ENCODE data around the gene POLD4.
A peak's percentile ranks its signal among the peaks of the same experiment; 100 is the strongest.

POLD4 gene

DNA sequence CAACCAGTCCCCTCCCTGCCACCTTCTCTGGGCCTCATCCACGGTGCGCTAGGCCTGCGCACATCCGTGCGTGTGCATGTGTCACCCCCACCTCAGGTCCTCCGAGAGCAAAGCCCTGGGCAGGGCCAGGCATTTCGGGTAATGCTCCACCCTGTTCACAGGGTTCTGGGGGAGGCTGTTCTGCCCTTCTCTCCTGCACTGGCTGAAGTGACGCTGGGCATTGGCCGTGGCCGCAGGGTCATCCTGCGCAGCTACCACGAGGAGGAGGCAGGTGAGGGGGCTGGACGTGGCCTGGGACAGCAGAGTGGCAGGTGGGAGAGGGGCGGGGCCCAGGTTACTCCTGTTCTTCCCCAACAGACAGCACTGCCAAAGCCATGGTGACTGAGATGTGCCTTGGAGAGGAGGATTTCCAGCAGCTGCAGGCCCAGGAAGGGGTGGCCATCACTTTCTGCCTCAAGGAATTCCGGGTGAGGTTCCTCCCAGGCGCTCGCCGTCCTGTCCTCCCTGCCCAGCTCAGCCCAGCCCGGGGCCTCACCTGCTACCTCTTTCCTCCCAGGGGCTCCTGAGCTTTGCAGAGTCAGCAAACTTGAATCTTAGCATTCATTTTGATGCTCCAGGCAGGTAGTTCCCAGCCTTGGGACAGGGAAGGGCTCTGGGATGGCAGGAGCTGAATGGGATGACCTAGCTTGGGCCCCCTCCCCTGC is 42.4 kb upstream of the POLD4 start:
- DNase-seq = no peak
- TF ChIP-seq GATA1 (IDR thresholded peaks at IDR 0.05; ENCODE audit: low read depth, low read length) (no peak), POLR2A (IDR thresholded peaks at IDR 0.05; ENCODE audit: low read length) (no peak)

DNA sequence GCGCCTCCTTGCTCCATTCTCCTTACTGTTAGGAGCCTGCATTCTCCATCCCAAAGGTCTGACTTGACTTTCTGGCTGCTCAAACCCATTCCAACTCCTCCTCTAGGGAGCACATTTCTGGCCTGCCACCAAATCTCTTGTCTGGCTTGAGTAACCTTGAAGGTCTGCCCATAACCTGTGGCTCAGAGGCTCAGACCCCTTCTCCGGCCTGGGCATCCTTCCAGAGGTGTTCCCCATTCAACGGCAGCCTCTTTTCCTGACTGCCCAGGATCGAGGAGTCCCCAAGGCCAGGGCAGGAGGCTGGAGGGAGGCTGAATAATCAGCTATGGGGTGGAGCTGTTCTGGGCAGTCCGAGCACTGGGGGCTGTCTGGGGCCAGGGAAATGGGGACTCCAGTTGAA is 40.6 kb upstream of the POLD4 start:
- DNase-seq = no peak
- TF ChIP-seq GATA1 (IDR thresholded peaks at IDR 0.05; ENCODE audit: low read depth, low read length) (no peak), POLR2A (IDR thresholded peaks at IDR 0.05; ENCODE audit: low read length) (no peak)

DNA sequence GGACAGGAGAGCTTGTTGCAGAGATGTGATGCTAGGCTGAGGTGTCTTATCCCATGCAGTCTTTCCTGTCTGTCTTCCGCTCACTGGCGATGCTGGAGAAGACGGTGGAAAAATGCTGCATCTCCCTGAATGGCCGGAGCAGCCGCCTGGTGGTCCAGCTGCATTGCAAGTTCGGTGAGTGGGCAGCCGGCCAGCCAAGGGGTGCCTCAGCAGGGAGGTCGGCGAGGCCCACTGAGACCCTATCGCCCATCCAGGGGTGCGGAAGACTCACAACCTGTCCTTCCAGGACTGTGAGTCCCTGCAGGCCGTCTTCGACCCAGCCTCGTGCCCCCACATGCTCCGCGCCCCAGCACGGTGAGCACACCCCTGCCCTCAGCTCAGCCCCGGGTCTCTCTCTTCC is 40.1 kb upstream of the POLD4 start:
- TF ChIP-seq GATA1 (IDR thresholded peaks at IDR 0.05; ENCODE audit: low read depth, low read length) (no peak), POLR2A (IDR thresholded peaks at IDR 0.05; ENCODE audit: low read length) (no peak)
- DNase-seq = no peak

DNA sequence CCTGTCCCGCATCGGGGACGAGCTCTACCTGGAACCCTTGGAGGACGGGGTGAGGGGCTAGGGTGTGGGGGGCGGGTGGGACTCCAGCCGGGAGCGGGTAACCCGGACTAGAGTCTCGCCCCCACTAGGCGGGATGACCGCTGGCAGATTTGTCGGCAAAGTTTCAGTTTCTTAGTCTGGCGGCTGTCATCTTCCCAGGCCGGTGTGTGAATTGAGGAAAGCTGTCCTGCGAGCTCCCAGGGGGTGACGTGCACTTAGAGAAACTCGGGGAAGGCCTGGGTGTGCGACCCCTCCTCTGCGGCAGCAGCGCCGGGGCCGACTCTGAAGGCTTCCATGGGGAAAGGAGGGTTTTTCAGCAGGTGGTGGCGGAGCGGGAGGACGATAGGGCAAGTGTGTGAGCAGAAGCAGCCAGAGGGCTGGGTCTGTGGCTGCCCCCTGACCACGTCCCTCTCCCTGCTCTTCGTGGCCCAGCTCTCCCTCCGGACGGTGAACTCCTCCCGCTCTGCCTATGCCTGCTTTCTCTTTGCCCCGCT is 38.9 kb upstream of the POLD4 start:
- no peak for DNase-seq
- TF ChIP-seq GATA1 (IDR thresholded peaks at IDR 0.05; ENCODE audit: low read depth, low read length) (no peak), POLR2A (IDR thresholded peaks at IDR 0.05; ENCODE audit: low read length) (no peak)

DNA sequence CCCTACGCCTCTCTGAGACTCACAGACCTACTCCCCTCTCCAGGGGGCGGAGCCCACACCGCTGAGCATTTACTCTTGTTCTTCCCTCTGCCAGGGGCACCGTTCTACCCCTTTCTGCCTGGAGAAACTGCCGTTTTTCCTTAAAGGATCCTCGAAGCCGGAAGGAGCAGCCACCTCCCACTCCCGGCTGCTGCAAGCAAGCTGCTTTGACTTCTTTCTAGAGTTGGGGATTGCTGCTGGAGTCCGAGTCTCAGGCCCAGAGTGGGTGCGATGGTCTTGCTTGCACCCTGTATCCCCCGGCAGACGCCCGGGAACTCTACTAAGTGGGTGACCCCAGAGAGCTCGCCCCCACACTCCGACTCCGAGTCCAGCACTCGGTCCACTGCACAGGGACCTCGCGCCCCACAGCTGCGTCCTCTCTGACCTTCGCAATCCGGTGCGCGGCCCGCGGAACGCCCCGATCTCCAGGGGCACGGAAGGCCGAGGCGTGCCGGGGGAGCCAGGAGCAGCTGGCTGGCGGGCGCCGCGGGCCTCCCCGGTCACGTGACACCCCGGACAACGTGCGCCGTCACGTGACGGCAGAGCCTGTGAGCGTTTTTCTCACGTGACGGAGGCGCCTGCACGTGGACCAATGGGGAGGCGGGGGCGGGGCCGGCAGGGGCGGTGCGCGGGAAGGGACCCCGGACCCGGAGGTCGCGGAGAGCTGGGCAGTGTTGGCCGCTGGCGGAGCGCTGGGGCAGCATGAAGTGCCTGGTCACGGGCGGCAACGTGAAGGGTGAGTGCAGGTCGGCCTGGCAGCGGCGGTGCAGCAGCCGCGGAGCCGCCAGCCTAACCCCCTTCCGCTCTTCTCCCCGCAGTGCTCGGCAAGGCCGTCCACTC is 38.2 kb upstream of the POLD4 start, which contains the start of gene RAD9A:
Gene RAD9A, plus strand, starts transcription at position 683 of the 879 bp plus-strand sequence. Its CDS starts 59 bp downstream, at position 742.
- peak; percentile 70 for TF ChIP-seq POLR2A (IDR thresholded peaks at IDR 0.05; ENCODE audit: low read length)
- no peak for TF ChIP-seq GATA1 (IDR thresholded peaks at IDR 0.05; ENCODE audit: low read depth, low read length)
- DNase-seq = peak; percentile 97 to 98

DNA sequence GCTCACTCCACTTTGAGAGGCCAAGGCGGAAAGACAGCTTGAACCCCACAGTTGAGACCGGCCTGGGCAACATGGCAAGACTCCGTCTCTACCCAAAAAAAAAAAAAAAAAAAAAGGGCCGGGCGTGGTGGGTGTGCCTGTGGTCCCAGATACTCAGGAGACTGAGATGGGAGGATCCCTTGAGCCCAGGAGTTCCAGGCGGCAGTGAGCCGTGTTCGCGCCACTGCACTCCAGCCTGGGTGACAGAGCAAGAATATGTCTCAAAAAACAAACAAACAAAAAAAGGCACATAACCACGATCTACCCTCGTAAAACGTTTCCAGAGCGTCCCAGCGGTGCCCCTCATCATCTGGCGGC is 37.6 kb upstream of the POLD4 start:
- no peak for DNase-seq
- TF ChIP-seq POLR2A (IDR thresholded peaks at IDR 0.05; ENCODE audit: low read length) = no peak
- TF ChIP-seq GATA1 (IDR thresholded peaks at IDR 0.05; ENCODE audit: low read depth, low read length) = no peak

DNA sequence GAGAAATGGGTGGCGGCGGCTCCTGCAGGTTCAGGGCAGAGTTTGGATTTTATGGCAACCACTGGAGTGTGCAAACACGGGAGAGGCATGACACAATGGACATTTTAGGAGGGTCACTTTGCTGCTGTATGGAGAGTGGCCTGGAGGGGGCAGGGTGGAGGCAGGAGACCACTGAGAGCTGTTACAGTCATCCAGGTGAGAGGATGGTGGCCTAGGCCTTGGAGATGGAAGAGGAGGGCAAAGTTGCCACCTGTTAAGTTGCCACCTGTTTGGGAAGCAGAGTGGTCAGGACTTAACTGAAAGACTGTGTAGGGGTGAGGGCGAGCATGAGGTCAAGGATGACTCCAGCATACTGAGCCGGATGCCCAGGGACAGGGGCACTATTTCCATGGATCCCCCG is 36.1 kb upstream of the POLD4 start:
- no peak for TF ChIP-seq POLR2A (IDR thresholded peaks at IDR 0.05; ENCODE audit: low read length)
- no peak for TF ChIP-seq GATA1 (IDR thresholded peaks at IDR 0.05; ENCODE audit: low read depth, low read length)
- DNase-seq = peak; percentile 55 to 69

DNA sequence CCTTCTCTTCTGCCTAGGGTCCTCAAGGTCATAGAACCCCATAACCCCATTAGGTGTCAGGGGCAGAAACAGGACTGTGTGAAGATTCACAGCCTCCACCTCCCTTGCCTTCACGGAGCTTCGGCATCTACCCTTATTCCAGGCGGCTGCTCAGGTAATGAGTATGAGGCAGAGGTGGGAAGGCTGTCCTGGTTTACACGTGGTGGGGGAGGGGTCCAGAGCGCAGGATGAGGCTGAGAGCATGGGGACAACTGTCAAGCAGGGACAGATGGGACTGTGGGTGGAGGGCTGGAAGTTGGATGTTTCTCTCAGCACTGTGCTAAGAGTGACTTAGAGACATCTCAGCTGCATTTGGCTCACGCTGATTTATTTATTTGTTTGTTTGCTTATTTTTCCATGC is 34.2 kb upstream of the POLD4 start:
- DNase-seq = no peak

DNA sequence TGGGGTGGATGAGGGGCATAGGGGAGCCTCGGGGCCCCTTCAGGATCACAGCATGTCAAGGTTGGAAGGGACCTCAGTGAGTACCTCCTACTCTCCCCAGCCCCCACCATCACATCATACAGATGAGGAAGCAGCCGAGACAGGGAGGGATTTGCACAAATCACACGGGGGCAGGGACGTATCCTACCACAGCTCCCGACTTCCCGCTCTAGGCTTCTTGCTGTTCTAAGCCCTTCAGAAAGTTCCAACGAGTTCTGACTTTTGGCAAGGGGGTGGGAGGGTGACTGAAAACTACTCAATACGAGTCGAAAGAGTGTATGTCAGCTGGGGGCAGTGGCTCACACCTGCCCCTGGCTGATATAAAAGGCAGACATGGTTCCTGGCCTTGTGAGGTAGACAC is 33.7 kb upstream of the POLD4 start:
- DNase-seq = no peak
- TF ChIP-seq GATA1 (IDR thresholded peaks at IDR 0.05; ENCODE audit: low read depth, low read length) = no peak
- no peak for TF ChIP-seq POLR2A (IDR thresholded peaks at IDR 0.05; ENCODE audit: low read length)

More for the DNA sequence above, 34.2 kb upstream of the POLD4 start:
- TF ChIP-seq GATA1 (IDR thresholded peaks at IDR 0.05; ENCODE audit: low read depth, low read length) = no peak
- TF ChIP-seq POLR2A (IDR thresholded peaks at IDR 0.05; ENCODE audit: low read length) = no peak

DNA sequence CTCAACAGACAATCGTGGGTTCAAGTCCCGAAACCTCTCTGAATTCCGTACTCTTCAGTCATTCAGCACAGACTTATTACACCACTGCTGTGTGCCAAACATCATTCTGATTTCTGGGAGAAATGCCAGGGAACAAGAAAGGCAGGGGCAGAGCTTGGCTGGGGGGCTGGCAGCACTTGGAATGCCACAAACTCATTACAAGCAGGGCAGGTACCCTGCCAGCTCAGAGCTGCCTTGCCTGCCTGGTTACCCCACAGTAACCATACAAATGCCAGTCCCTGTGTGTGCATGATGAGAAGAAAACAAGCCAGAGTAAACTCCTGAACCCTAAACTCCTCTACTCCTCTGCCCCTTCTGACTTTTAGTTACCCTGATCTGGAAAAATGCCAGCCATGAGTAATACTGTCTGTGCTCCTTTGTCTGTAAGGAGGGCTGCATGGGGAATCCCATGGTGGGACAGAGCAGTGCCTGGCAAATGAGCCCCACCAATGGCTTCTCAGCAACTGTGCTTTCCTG is 31.6 kb upstream of the POLD4 start:
- DNase-seq = peak in 1 of 2 experiments; percentile 54
- TF ChIP-seq POLR2A (IDR thresholded peaks at IDR 0.05; ENCODE audit: low read length) (no peak), GATA1 (IDR thresholded peaks at IDR 0.05; ENCODE audit: low read depth, low read length) (no peak)

DNA sequence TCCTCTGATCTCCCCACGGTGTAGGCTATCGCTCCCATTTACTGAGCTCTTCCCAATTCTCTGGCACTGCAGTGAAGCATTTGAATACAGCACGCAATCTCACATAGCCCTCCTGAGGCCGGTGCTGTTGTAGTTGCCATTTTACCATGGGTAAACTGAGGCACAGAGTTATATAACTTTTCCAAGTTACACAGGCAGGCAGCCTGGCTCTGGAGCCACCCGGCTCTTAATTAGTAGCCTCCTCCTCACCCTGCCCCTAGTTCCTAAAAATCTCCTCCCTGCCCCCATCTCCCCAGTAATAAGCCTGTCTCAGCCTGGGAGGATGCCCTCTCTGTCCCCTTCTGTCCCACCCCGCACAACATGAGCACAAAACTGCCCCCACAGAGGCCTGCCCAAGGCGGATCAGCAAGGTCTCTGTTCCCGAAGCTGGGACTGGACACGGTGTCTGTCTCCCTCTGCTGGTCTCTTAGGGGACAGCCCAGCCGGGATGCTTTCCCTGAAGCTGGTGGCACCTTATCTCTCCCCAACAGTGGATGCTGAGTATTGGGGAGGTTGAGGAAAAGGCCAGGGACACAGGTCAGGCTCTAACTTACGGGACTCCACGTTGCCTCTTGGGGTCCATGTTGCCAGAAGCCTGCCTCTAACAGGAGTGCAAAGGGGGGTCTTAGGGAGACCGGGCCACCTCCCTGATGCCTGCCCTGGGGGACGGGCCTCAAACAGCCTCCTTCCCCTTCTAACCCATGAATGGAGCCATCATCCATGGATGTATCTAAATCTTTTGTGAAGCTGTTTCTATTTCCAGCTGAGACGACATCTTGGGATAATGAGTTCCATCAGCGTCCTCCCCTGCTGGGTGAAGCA is 29.2 kb upstream of the POLD4 start:
- DNase-seq = peak; percentile 83 to 92
- no peak for TF ChIP-seq GATA1 (IDR thresholded peaks at IDR 0.05; ENCODE audit: low read depth, low read length)

DNA sequence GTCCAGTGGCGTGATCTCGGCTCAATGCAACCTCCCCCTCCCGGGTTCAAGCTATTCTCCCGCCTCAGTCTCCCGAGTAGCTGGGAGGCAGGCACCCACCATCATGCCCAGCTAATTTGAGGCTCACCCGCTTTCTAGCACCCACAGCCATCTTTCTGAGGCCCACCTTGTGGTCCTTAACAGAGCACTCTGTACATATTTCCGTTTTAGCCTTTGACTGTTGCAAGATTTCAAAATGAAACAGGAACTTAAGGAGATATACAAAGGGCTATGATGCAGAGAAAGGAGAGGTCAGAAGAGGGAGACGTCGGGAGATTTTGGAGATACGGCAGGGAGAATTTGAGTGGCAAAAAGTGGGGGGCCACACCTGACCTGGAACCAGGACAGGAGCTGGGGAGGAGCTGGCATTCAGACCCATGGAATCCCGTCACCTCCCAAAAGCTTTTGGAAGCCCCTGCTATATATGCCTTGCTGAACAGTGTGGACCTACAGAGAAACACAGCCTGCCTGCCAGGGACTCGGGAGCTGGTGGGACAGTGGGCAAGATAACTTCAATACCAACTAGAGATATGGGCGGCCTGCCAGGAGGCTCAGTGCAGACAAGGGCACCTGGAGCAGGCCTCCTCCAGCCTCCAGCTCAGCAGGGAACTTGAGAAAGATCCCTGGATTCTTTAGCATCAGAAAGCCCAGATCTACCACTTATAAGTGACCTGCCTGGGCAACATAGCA is 28.1 kb upstream of the POLD4 start:
- DNase-seq = no peak

More for the DNA sequence above, 28.1 kb upstream of the POLD4 start:
- no peak for TF ChIP-seq GATA1 (IDR thresholded peaks at IDR 0.05; ENCODE audit: low read depth, low read length)
- no peak for TF ChIP-seq POLR2A (IDR thresholded peaks at IDR 0.05; ENCODE audit: low read length)
